ENCODE data around the gene THADA.

The THADA gene

GRCh38 chr2:43185146-43185545 is 410.7 kb downstream of the THADA start:
- no peak for DNase-seq
- TF ChIP-seq EZH2 (IDR thresholded peaks at IDR 0.05; ENCODE audit: borderline replicate concordance, low read depth, low read length, severe bottlenecking) (no peak), CTCF (IDR thresholded peaks at IDR 0.05; ENCODE audit: borderline replicate concordance, extremely low read depth, low read length, poor library complexity, severe bottlenecking) (no peak)
- no peaks in the 10 kb centered on the region for H3K79me2 ChIP-seq (ENCODE audit: insufficient read depth, low read length)
- H3K4me1 ChIP-seq (ENCODE audit: insufficient read depth, low read length) = no peaks in the 10 kb centered on the region
- no peak for ATAC-seq (ENCODE audit: insufficient read depth, low read depth)
- H3K9me3 ChIP-seq (ENCODE audit: insufficient read depth, low read length, severe bottlenecking) = no peaks in the 10 kb centered on the region
- no peak overlapping the region for H3K4me2 ChIP-seq (ENCODE audit: insufficient read depth, low read length)
- no peak overlapping the region for H3K9ac ChIP-seq (ENCODE audit: low read depth, low read length)
- H4K20me1 ChIP-seq (ENCODE audit: insufficient read depth, low read length) = no peaks in the 10 kb centered on the region
- H3K4me3 ChIP-seq (ENCODE audit: low read depth in 1 of 2, low read length in 2 of 2) = no peak overlapping the region
- no peak overlapping the region for H3K27ac ChIP-seq (ENCODE audit: low read length)
- H3K27me3 ChIP-seq (ENCODE audit: insufficient read depth, low read length, poor library complexity) = no peaks in the 10 kb centered on the region
- no peak overlapping the region for H2AFZ ChIP-seq (ENCODE audit: low read depth, low read length)
- H3K36me3 ChIP-seq (ENCODE audit: insufficient read depth, low read length) = no peaks in the 10 kb centered on the region

GRCh38 chr2:43184339-43184895 is 411.4 kb downstream of the THADA start:
- no peak for DNase-seq
- Histone ChIP-seq H3K27me3 (ENCODE audit: insufficient read depth, low read length, poor library complexity) (no peaks in the 10 kb centered on the region), H3K79me2 (ENCODE audit: insufficient read depth, low read length) (no peaks in the 10 kb centered on the region), H2AFZ (ENCODE audit: low read depth, low read length) (no peak overlapping the region), H3K4me1 (ENCODE audit: insufficient read depth, low read length) (no peaks in the 10 kb centered on the region), H3K4me2 (ENCODE audit: insufficient read depth, low read length) (no peak overlapping the region), H4K20me1 (ENCODE audit: insufficient read depth, low read length) (no peaks in the 10 kb centered on the region), H3K36me3 (ENCODE audit: insufficient read depth, low read length) (no peaks in the 10 kb centered on the region), H3K27ac (ENCODE audit: low read length) (no peak overlapping the region; the same call in 1 of the 2 replicates), H3K9ac (ENCODE audit: low read depth, low read length) (no peak overlapping the region), H3K9me3 (ENCODE audit: insufficient read depth, low read length, severe bottlenecking) (no peaks in the 10 kb centered on the region), H3K4me3 (ENCODE audit: low read depth in 1 of 2, low read length in 2 of 2) (no peak overlapping the region)
- no peak for TF ChIP-seq EZH2 (IDR thresholded peaks at IDR 0.05; ENCODE audit: borderline replicate concordance, low read depth, low read length, severe bottlenecking)
- no peak for TF ChIP-seq CTCF (IDR thresholded peaks at IDR 0.05; ENCODE audit: borderline replicate concordance, extremely low read depth, low read length, poor library complexity, severe bottlenecking)
- no peak for ATAC-seq (ENCODE audit: insufficient read depth, low read depth)

- Histone ChIP-seq H2AFZ (ENCODE audit: low read depth, low read length) (no peak overlapping the region), H3K27ac (ENCODE audit: low read length) (no peak overlapping the region), H3K79me2 (ENCODE audit: insufficient read depth, low read length) (no peaks in the 10 kb centered on the region), H3K4me1 (ENCODE audit: insufficient read depth, low read length) (no peaks in the 10 kb centered on the region), H3K4me2 (ENCODE audit: insufficient read depth, low read length) (no peak overlapping the region), H4K20me1 (ENCODE audit: insufficient read depth, low read length) (no peaks in the 10 kb centered on the region), H3K9me3 (ENCODE audit: insufficient read depth, low read length, severe bottlenecking) (no peaks in the 10 kb centered on the region), H3K4me3 (ENCODE audit: low read depth in 1 of 2, low read length in 2 of 2) (no peak overlapping the region), H3K27me3 (ENCODE audit: insufficient read depth, low read length, poor library complexity) (no peaks in the 10 kb centered on the region), H3K9ac (ENCODE audit: low read depth, low read length) (no peak overlapping the region), H3K36me3 (ENCODE audit: insufficient read depth, low read length) (no peaks in the 10 kb centered on the region)
- TF ChIP-seq CTCF (IDR thresholded peaks at IDR 0.05; ENCODE audit: borderline replicate concordance, extremely low read depth, low read length, poor library complexity, severe bottlenecking) (no peak), EZH2 (IDR thresholded peaks at IDR 0.05; ENCODE audit: borderline replicate concordance, low read depth, low read length, severe bottlenecking) (no peak)
- ATAC-seq (ENCODE audit: insufficient read depth, low read depth) (no peak), DNase-seq (no peak)
Observed at GRCh38 chr2:43183743-43184142, 412.1 kb downstream of the THADA start.
